Measurements from ENCODE around the gene FHOD1. TPM values are rescaled to one million over a fixed set of nuclear protein-coding genes. Genes with fewer than 3 reads are reported as not detected.

FHOD1 gene
- total and polyA plus RNA-seq, 2 of the 13 experiments (the other 11 are each of a cell fraction or from before 2014, with no cell fraction given) = 20.0 to 20.8 TPM

GRCh38 chr16:67226804-67227566 lies 20.3 kb downstream of the FHOD1 start, which contains the start of gene TMEM208 (continued):
- TF ChIP-seq ZNF407 (CRISPR knock-in tag; IDR thresholded peaks at IDR 0.05; ENCODE audit: not compliant biosample characterization) (peak; percentile 17), THRA (CRISPR knock-in tag; IDR thresholded peaks at IDR 0.05; ENCODE audit: borderline replicate concordance) (peak; percentile 90), ZNF639 (CRISPR knock-in tag; conservative IDR thresholded peaks at IDR 0.05) (peak; percentile 97), ZBTB7A (CRISPR knock-in tag; IDR thresholded peaks at IDR 0.05) (0 out of 2 replicates have a peak, but pooled peaks have one; percentile 31), PCBP1 (IDR thresholded peaks at IDR 0.05; ENCODE audit: borderline replicate concordance, low read depth, low read length) (peak; percentile 99), RAD51 (IDR thresholded peaks at IDR 0.05; ENCODE audit: borderline replicate concordance) (no peak), SALL2 (CRISPR knock-in tag; IDR thresholded peaks at IDR 0.05) (peak; percentile 99), FOXK1 (CRISPR knock-in tag; IDR thresholded peaks at IDR 0.05; ENCODE audit: borderline replicate concordance, low read depth) (peak; percentile 99), SMARCC2 (IDR thresholded peaks at IDR 0.05) (peak; percentile 29; the same call in 1 of the 2 replicates), POLR2A (IDR thresholded peaks at IDR 0.05; ENCODE audit: insufficient read depth in 1 of 2, low read depth in 2 of 2, low read length in 2 of 2) (peak; percentile 90 to 95), NFKB2 (CRISPR knock-in tag; IDR thresholded peaks at IDR 0.05; ENCODE audit: borderline replicate concordance) (peak; percentile 86; the same call in 1 of the 2 replicates), HOXA9 (CRISPR knock-in tag; IDR thresholded peaks at IDR 0.05; ENCODE audit: borderline replicate concordance) (no peak), ZNF451 (CRISPR knock-in tag; IDR thresholded peaks at IDR 0.05) (0 out of 2 replicates have a peak, but pooled peaks have one; percentile 55), RCOR2 (CRISPR knock-in tag; IDR thresholded peaks at IDR 0.05) (peak; percentile 65; the same call in 1 of the 2 replicates), ZNF616 (CRISPR knock-in tag; IDR thresholded peaks at IDR 0.05; ENCODE audit: low read depth) (peak; percentile 95), SP5 (CRISPR knock-in tag; IDR thresholded peaks at IDR 0.05; ENCODE audit: borderline replicate concordance, low read depth) (peak; percentile 95)
- TF ChIP-seq, protein P1, sequence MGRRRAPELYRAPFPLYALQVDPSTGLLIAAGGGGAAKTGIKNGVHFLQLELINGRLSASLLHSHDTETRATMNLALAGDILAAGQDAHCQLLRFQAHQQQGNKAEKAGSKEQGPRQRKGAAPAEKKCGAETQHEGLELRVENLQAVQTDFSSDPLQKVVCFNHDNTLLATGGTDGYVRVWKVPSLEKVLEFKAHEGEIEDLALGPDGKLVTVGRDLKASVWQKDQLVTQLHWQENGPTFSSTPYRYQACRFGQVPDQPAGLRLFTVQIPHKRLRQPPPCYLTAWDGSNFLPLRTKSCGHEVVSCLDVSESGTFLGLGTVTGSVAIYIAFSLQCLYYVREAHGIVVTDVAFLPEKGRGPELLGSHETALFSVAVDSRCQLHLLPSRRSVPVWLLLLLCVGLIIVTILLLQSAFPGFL (CRISPR knock-in tag; IDR thresholded peaks at IDR 0.05) = no peak; the same call in 1 of the 2 replicates
